Measurements from ENCODE around the gene PTDSS2. TPM values are rescaled to one million over a fixed set of nuclear protein-coding genes. Genes with fewer than 3 reads are reported as not detected.

Gene PTDSS2
- total RNA-seq, 4 donors from 2014 or later = 23.9 to 58.3 (median 30.2) TPM

GRCh38 chr11:534396-535209 lies 84.5 kb downstream of the PTDSS2 start:
- H3K36me3 ChIP-seq = peaks cover 21 to 35% (median 32%) of the 10 kb centered on the region in 4 donors
- peaks cover 0 to 25% (median 9%) of the 10 kb centered on the region in 4 donors for H3K27me3 ChIP-seq
- DNase-seq (ENCODE audit: extremely low spot score) = no peak
- peak overlapping the region; percentile 64 to 75 (median 70) for H3K27ac ChIP-seq (replicated peaks in 1 of 4)
- intact Hi-C loops (cut with DNase I) = no loop called here
- peak overlapping the region; percentile 74 to 93 (median 90) for H3K4me3 ChIP-seq
- 0% methylated on average over 5 of the region's 66 CpGs for WGBS
- TF ChIP-seq POLR2AphosphoS5 (IDR thresholded peaks at IDR 0.05) (no peak), CTCF (IDR thresholded peaks at IDR 0.05) (no peak), POLR2A (IDR thresholded peaks at IDR 0.05; ENCODE audit: low read depth) (no peak), EP300 (IDR thresholded peaks at IDR 0.05) (no peak)
- H3K9me3 ChIP-seq = no peaks in the 10 kb centered on the region
- H3K4me1 ChIP-seq = peaks cover 30 to 47% (median 45%) of the 10 kb centered on the region in 4 donors

GRCh38 chr11:535210-535518 lies 85.1 kb downstream of the PTDSS2 start:
- DNase-seq (ENCODE audit: extremely low spot score) = no peak
- peaks cover 0 to 30% (median 9%) of the 10 kb centered on the region in 4 donors for H3K27me3 ChIP-seq
- no peaks in the 10 kb centered on the region for H3K9me3 ChIP-seq
- peak overlapping the region; percentile 74 to 93 (median 90) for H3K4me3 ChIP-seq
- TF ChIP-seq POLR2AphosphoS5 (IDR thresholded peaks at IDR 0.05) (no peak), EP300 (IDR thresholded peaks at IDR 0.05) (no peak), POLR2A (IDR thresholded peaks at IDR 0.05; ENCODE audit: low read depth) (no peak), CTCF (IDR thresholded peaks at IDR 0.05) (no peak)
- H3K36me3 ChIP-seq = peaks cover 21 to 35% (median 32%) of the 10 kb centered on the region in 4 donors
- intact Hi-C loops (cut with DNase I) = no loop called here
- no CpG with 5 or more reads among the region's 56 CpGs for WGBS
- peak overlapping the region; percentile 64 to 75 (median 70) for H3K27ac ChIP-seq (replicated peaks in 1 of 4)
- peaks cover 30 to 47% (median 45%) of the 10 kb centered on the region in 4 donors for H3K4me1 ChIP-seq

- 17% methylated on average over 12 of the region's 97 CpGs for WGBS
- H3K4me1 ChIP-seq = peaks cover 30 to 47% (median 45%) of the 10 kb centered on the region in 4 donors
- peaks cover 21 to 31% (median 31%) of the 10 kb centered on the region in 4 donors for H3K36me3 ChIP-seq
- DNase-seq (ENCODE audit: extremely low spot score) = peak; percentile 98
- H3K27ac ChIP-seq (replicated peaks in 1 of 4) = peak within 1 kb of the TSS; percentile 72 to 89 (median 84)
- H3K9me3 ChIP-seq = no peaks in the 10 kb centered on the region
- TF ChIP-seq POLR2A (IDR thresholded peaks at IDR 0.05; ENCODE audit: low read depth) (no peak), POLR2AphosphoS5 (IDR thresholded peaks at IDR 0.05) (peak; percentile 81 to 83)
- intact Hi-C loops (cut with DNase I) = no loop called here
- peak within 1 kb of the TSS; percentile 74 to 93 (median 90) for H3K4me3 ChIP-seq
- peaks cover 0 to 36% (median 9%) of the 10 kb centered on the region in 4 donors for H3K27me3 ChIP-seq
These were observed 85.7 kb downstream of the PTDSS2 start, which contains the start of gene HRAS for GRCh38 chr11:535519-536454. TSS of gene HRAS (minus strand) at chr11:535576.

- Histone ChIP-seq H3K9me3 (no peaks in the 10 kb centered on the region), H3K36me3 (peaks cover 15 to 20% (median 18%) of the 10 kb centered on the region in 4 donors), H3K4me1 (peaks cover 30 to 47% (median 44%) of the 10 kb centered on the region in 4 donors), H3K27me3 (peaks cover 0 to 36% (median 9%) of the 10 kb centered on the region in 4 donors), H3K4me3 (peak within 1 kb of the TSS; percentile 74 to 93 (median 90)), H3K27ac (replicated peaks in 1 of 4) (peak within 1 kb of the TSS in 1 of 4 donors; percentile 55)
- DNase-seq (ENCODE audit: extremely low spot score) = no peak
- TF ChIP-seq POLR2A (IDR thresholded peaks at IDR 0.05; ENCODE audit: low read depth) = no peak
- TF ChIP-seq POLR2AphosphoS5 (IDR thresholded peaks at IDR 0.05) = peak in 1 of 2 donors; percentile 50
- intact Hi-C loops (cut with DNase I) = no loop called here
- WGBS = 6% methylated on average over 19 of the region's 93 CpGs
These were observed 87.0 kb downstream of the PTDSS2 start, which contains the start of gene LRRC56 for GRCh38 chr11:536841-537621. TSS of gene LRRC56 (plus strand) at chr11:537527. CDS start at chr11:540685, 3,158 bp downstream.
